Measurements from ENCODE around the gene HS3ST4.

GRCh38 chr16:26186091-26186615 lies 494.4 kb downstream of the HS3ST4 start:
- TF ChIP-seq CTCF (IDR thresholded peaks at IDR 0.05) (no peak), EZH2 (IDR thresholded peaks at IDR 0.05; ENCODE audit: borderline replicate concordance, insufficient read depth, low read depth, low read length, poor library complexity, severe bottlenecking) (no peak)

Data from B cell (primary cell).